ENCODE measurements around the gene SF3B6. TPM values are rescaled to one million over a fixed set of nuclear protein-coding genes. Genes with fewer than 3 reads are reported as not detected.
"Not testable (repeated sequence)": the region's sequence is repeated elsewhere in the genome, so short reads cannot be mapped to it uniquely, and the experiment has no call there.

SF3B6 gene
- total RNA-seq, 2 donors from 2014 or later = 85.0 to 85.3 TPM

GRCh38 chr2:24065341-24065740 is 10.8 kb downstream of the SF3B6 start:
- ATAC-seq (no peak), DNase-seq (no peak)
- intact Hi-C loops (cut with DNase I, micrococcal nuclease) = no loop called here

DNA sequence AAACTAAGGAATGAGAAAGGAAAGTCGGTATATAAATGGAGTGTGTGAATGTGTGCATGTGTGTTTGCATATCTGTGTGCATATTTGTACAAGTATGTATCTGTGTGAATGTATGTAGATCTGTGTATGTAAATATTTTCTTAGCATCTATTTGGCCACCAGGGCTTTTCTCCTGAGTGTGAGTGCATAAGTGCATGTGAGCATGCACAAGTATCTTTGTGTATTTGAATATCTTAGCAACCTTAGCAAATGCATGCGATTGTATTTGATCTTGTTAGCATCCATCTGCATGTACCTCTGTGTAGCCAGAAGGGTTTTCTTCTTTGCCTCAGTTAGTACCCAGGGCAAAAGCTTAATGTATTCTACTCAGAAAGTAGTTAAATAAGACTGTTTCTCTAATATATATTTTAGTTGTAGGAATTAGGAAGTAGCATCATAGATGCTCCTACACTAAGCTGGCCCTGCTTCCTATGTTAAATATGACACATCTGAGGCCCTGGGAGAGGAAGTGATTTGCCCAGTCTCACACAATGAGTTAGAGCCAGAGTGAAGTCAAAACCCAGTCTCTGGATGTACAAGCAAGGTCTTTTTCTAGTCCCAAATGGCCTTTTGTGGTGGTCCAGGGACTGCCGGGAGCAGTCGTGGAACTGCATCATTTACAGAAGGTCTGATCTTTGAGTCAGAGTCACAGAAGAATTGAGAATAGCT is 17.4 kb downstream of the SF3B6 start:
- intact Hi-C loops (cut with DNase I, micrococcal nuclease) = no loop called here
- no peak for DNase-seq

DNA sequence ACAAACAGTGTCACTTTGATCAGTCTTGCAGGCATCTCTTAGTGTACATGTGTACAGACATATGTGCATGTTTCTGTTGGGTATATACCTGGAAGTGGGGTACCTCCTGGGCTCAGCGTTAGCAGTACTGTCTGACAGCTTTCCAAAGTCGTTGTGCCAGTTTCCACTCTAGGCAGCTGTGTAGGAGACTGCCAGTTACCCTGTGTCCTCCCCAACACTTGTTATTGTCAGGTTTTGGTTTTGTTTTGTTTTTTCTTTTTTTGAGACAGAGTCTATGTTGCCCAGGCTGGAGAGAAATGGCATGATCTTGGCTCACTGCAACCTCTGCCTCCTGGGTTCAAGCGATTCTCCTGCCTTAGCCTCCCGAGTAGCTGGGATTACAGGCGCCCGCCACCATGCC is 20.4 kb downstream of the SF3B6 start:
- DNase-seq (no peak), ATAC-seq (no peak)
- intact Hi-C loops (cut with DNase I, micrococcal nuclease) = no loop called here

More for the DNA sequence above, 17.4 kb downstream of the SF3B6 start:
- no peak for ATAC-seq

GRCh38 chr2:24054366-24055010 is 21.6 kb downstream of the SF3B6 start:
- intact Hi-C loops (cut with DNase I, micrococcal nuclease) = no loop called here
- DNase-seq = no peak
- no peak for ATAC-seq

GRCh38 chr2:24052951-24053350 is 23.2 kb downstream of the SF3B6 start:
- intact Hi-C loops (cut with DNase I, micrococcal nuclease) = no loop called here
- DNase-seq = no peak
- no peak for ATAC-seq

- ATAC-seq (no peak), DNase-seq (no peak)
- intact Hi-C loops (cut with DNase I, micrococcal nuclease) = no loop called here
Observed at GRCh38 chr2:24051833-24052232, 24.3 kb downstream of the SF3B6 start.

GRCh38 chr2:24050041-24050979 is 25.8 kb downstream of the SF3B6 start:
- DNase-seq (peak; percentile 27 to 35), ATAC-seq (peak; percentile 1)
- intact Hi-C loops (cut with DNase I, micrococcal nuclease) = no loop called here

DNA sequence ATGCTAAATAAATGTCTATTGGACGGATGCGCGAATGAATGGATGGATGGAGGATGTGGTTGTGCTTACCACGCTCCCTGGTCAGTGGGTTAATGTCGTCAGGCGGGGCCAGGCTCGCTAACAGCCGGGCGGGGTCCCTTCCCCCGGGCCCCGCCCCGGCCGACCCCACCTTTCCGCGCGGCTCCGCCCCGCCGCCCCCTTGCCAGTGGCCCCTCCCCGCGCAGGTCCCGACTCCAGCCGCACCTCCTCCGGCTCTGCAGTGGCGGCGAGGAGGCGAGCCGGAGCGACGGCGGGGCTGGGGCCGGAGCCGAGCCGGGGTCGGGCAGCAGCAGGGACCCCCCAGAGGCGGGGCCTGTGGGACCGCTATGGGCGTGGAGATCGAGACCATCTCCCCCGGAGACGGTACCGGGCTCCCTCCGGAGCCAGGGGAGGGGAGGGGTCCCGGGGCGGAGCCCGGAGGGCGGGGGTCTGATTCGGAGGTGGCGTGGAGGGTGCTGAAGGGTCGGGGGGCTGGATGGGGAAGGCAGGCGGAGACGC is 26.6 kb downstream of the SF3B6 start, which contains the start of gene FKBP1B:
FKBP1B (plus strand) TSS at position 257 of the 537 bp plus-strand sequence; CDS start at position 366, 109 bp downstream.
- ATAC-seq (peak; percentile 77), DNase-seq (peak; percentile 77 to 81)
- intact Hi-C loops (cut with DNase I, micrococcal nuclease) = no loop called here

DNA sequence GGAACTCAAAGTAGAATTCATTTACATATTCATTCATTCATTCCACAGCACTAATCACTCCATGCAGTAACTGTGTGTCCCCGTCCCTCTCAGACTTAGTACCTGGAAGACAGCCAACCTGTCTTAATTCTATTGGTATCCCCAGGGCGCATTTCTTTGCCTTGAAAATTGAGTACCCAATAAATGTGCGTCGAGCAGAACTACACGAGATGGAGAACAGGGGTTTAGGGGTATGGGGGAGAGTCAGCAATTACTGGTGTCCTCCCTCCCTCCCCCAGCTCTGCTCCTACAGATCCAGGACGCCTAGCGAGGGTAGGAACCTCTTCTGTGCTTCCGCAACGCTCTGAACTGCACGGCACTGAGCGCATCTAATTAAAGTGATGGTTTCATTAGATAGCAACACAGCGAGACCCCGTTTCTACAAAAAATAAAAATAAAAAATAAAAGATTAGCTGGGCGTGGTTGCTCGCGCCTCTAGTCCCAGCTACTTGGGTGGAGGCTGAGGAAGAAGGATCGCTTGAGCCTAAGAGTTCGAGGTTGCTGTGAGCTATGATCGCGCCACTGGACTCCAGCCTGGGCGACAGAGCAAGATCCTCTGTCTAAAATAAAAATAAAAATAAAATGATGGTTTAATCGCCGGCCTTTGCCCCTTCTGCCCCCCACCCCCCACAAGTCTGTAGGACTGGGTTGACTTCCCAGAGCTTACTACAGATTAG is 27.2 kb downstream of the SF3B6 start:
- DNase-seq = no peak
- ATAC-seq = no peak
- intact Hi-C loops (cut with DNase I, micrococcal nuclease) = no loop called here

DNA sequence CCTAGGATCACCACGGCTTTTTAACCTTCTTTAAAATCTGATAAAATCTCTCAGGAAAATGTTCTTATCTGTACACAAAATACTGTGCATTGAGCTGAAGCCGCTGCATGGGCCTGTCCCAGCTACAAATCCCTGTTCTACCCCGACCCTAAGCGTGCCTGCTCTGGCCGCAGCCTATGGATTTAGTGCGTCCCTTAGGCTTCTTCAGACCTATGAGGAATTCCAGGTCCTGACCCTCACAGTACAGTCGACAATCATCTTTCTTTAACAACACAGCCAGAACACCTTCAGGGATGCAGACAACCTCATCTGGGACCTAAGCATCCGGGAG is 28.5 kb downstream of the SF3B6 start:
- DNase-seq (no peak), ATAC-seq (no peak)
- intact Hi-C loops (cut with DNase I, micrococcal nuclease) = no loop called here

DNA sequence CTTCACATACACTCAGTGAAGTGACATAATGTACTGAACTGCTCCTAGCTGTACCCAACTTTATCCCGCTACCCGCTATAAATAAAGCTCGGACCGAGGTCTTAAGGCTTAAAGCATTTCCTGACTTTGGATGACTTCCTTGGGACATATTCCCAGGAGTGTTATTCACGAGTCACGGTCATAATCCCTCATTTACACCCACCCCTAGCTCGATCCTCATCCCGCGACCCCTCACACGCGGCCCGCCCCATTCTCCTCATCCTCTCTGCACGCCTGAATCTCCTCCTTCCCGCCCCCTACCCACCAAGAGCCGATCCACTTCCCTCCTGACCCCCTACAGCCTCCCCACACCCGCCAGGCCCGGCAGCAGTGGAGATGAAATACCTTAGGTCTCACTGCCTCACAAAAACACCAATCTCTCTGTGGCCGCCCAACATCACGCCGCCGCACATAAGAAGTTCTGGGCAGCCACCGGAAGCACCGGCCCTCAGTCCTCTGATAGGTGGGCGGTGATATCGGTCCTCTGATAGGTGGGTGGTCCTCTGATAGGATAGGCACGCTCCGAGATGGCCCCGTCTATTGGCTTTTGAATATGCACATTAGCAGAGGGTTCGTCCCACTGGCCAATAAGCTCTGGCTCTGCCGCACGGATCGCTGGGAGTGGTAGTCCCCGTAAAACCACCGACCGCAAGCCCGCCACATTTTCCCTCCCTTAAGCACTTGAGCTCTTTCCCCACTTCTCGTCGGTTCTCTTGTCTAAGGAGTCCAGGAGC is 29.0 kb downstream of the SF3B6 start, which contains the start of gene WDCP:
WDCP (minus strand) TSS at position 462 of the 773 bp plus-strand sequence. CDS start 7,897 bp downstream, outside the sequence.
- intact Hi-C loops (cut with DNase I, micrococcal nuclease) = no loop called here
- DNase-seq = peak; percentile 94 to 97
- peak; percentile 97 for ATAC-seq

DNA sequence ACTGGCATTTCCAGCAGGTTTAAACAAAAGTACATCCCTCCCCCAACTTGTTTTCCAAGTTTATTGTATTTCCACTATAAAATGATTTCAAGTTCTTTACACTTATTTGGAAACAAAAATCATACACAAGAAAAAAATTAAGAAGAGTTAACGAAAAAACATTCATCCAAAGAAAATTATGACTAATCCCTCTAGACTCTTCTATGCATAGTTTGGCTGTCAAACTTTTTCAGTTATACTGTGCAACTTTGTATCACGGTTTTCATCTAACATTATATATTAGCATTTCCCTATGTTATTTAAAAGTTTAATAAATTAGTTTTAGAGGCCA is 29.6 kb downstream of the SF3B6 start:
- DNase-seq (no peak), ATAC-seq (no peak)
- intact Hi-C loops (cut with DNase I, micrococcal nuclease) = no loop called here

- ATAC-seq = no peak
- no peak for DNase-seq
- intact Hi-C loops (cut with DNase I, micrococcal nuclease) = no loop called here
Observed at GRCh38 chr2:24045511-24046508, 30.3 kb downstream of the SF3B6 start.

- intact Hi-C loops (cut with DNase I, micrococcal nuclease); ATAC-seq; DNase-seq: not testable (repeated sequence)
Observed at GRCh38 chr2:24043133-24043532, 33.0 kb downstream of the SF3B6 start.

GRCh38 chr2:24040511-24040910 is 35.6 kb downstream of the SF3B6 start:
- ATAC-seq = no peak
- DNase-seq = no peak
- intact Hi-C loops (cut with DNase I, micrococcal nuclease) = no loop called here

- DNase-seq = no peak
- no peak for ATAC-seq
- intact Hi-C loops (cut with DNase I, micrococcal nuclease) = no loop called here
Observed at GRCh38 chr2:24038786-24039499, 37.2 kb downstream of the SF3B6 start.

Measured in left colon (tissue), 2 donors.